Measurements from ENCODE around the gene WNT9B. TPM values are rescaled to one million over a fixed set of nuclear protein-coding genes. Genes with fewer than 3 reads are reported as not detected.

Gene WNT9B
- total and polyA plus RNA-seq, 2 of the 13 experiments (the other 11 are each of a cell fraction or from before 2014, with no cell fraction given), result not detected

DNA sequence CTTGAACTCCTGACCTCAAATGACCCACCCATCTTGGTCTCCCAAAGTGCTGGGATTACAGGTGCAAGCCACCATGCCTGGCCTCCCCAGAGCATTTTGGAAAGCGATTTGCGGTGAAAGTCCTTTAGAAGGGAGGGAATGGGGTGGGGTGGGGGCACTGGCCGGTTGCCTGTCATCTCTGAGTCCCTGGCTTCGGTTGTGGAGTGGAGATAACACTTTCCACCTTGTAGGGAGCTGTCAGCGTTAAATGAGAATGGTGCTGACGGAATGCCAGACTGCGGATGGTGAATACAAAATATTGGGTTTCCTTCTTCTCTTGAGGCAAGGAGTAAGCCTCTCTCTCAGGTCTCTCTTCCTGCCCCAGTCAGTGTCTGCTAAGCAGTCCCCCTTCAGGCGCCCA is 27.7 kb upstream of the WNT9B start:
- ChIA-PET CTCF (ENCODE audit: low intra/inter-chr PET ratio, low total read pairs) (no interaction called here), POLR2A (no interaction called here)
- DNase-seq (ENCODE audit: low spot score) (no peak), ATAC-seq (no peak), FAIRE-seq (no peak)
- Histone ChIP-seq H3K4me2 (ENCODE audit: low read depth, low read length) (no peak overlapping the region), H3K27me3 (ENCODE audit: control insufficient read depth in 1 of 2, insufficient read depth in 2 of 2, low read length in 2 of 2) (peaks cover 12 to 41% of the 10 kb centered on the region in 2 experiments), H3K9ac (ENCODE audit: insufficient read depth, low read depth, low read length) (no peak overlapping the region), H3K4me3 (replicated peaks in 1 of 3; ENCODE audit: insufficient read depth in 1 of 3, low read depth in 2 of 3, low read length in 3 of 3) (no peak overlapping the region), H2AFZ (ENCODE audit: low read length) (no peak overlapping the region), H3K79me2 (ENCODE audit: insufficient read depth, low read length) (no peaks in the 10 kb centered on the region), H3K27ac (ENCODE audit: extremely low read length, insufficient read depth, low read length) (no peak overlapping the region), H3K4me1 (ENCODE audit: insufficient read depth, low read length) (peaks cover 31% of the 10 kb centered on the region), H4K20me1 (ENCODE audit: insufficient read depth, low read length) (no peaks in the 10 kb centered on the region), H3K9me3 (ENCODE audit: low read length) (no peaks in the 10 kb centered on the region), H3K36me3 (replicated peaks in 1 of 2; ENCODE audit: control insufficient read depth in 1 of 2, insufficient read depth in 2 of 2, low read length in 2 of 2) (no peaks in the 10 kb centered on the region)
- BruUV-seq (replicated peaks), result no TSS peak
- intact Hi-C loops (cut with micrococcal nuclease; ENCODE audit: unreplicated experiment), result no loop called here
- 59% methylated on average over 8 of the region's 8 CpGs for WGBS (ENCODE audit: low lambda C conversion rate)
- no peak for TF ChIP-seq ZIK1 (CRISPR knock-in tag; IDR thresholded peaks at IDR 0.05; ENCODE audit: borderline replicate concordance, low read depth)
- no peak for TF ChIP-seq ZNF775 (CRISPR knock-in tag; IDR thresholded peaks at IDR 0.05; ENCODE audit: borderline replicate concordance)
- TF ChIP-seq SUZ12 (IDR thresholded peaks at IDR 0.05; ENCODE audit: low read depth, low read length), result no peak
- TF ChIP-seq, protein P1, sequence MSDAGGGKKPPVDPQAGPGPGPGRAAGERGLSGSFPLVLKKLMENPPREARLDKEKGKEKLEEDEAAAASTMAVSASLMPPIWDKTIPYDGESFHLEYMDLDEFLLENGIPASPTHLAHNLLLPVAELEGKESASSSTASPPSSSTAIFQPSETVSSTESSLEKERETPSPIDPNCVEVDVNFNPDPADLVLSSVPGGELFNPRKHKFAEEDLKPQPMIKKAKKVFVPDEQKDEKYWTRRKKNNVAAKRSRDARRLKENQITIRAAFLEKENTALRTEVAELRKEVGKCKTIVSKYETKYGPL (CRISPR knock-in tag; IDR thresholded peaks at IDR 0.05), result no peak
- TF ChIP-seq FOXC1 (CRISPR knock-in tag; IDR thresholded peaks at IDR 0.05; ENCODE audit: borderline replicate concordance), result no peak
- no peak for TF ChIP-seq KDM3A (CRISPR knock-in tag; IDR thresholded peaks at IDR 0.05; ENCODE audit: low read depth)
- TF ChIP-seq ZNF10 (CRISPR knock-in tag; IDR thresholded peaks at IDR 0.05; ENCODE audit: borderline replicate concordance, low read depth), result no peak
- no peak for TF ChIP-seq ZSCAN21 (CRISPR knock-in tag; IDR thresholded peaks at IDR 0.05; ENCODE audit: borderline replicate concordance)
- no peak for TF ChIP-seq ZNF276 (CRISPR knock-in tag; IDR thresholded peaks at IDR 0.05; ENCODE audit: low read depth)
- no peak for TF ChIP-seq ATAD3A (CRISPR knock-in tag; IDR thresholded peaks at IDR 0.05)
- TF ChIP-seq, protein P2, sequence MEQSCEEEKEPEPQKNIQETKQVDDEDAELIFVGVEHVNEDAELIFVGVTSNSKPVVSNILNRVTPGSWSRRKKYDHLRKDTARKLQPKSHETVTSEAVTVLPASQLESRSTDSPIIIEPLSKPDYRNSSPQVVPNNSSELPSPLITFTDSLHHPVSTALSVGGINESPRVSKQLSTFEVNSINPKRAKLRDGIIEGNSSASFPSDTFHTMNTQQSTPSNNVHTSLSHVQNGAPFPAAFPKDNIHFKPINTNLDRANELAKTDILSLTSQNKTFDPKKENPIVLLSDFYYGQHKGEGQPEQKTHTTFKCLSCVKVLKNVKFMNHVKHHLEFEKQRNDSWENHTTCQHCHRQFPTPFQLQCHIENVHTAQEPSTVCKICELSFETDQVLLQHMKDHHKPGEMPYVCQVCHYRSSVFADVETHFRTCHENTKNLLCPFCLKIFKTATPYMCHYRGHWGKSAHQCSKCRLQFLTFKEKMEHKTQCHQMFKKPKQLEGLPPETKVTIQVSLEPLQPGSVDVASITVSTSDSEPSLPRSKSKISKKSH (CRISPR knock-in tag; IDR thresholded peaks at IDR 0.05; ENCODE audit: borderline replicate concordance), result no peak
- TF ChIP-seq ZNF224 (CRISPR knock-in tag; IDR thresholded peaks at IDR 0.05), result no peak
- no peak for TF ChIP-seq TRIM24 (CRISPR knock-in tag; IDR thresholded peaks at IDR 0.05)
- TF ChIP-seq, protein P3, sequence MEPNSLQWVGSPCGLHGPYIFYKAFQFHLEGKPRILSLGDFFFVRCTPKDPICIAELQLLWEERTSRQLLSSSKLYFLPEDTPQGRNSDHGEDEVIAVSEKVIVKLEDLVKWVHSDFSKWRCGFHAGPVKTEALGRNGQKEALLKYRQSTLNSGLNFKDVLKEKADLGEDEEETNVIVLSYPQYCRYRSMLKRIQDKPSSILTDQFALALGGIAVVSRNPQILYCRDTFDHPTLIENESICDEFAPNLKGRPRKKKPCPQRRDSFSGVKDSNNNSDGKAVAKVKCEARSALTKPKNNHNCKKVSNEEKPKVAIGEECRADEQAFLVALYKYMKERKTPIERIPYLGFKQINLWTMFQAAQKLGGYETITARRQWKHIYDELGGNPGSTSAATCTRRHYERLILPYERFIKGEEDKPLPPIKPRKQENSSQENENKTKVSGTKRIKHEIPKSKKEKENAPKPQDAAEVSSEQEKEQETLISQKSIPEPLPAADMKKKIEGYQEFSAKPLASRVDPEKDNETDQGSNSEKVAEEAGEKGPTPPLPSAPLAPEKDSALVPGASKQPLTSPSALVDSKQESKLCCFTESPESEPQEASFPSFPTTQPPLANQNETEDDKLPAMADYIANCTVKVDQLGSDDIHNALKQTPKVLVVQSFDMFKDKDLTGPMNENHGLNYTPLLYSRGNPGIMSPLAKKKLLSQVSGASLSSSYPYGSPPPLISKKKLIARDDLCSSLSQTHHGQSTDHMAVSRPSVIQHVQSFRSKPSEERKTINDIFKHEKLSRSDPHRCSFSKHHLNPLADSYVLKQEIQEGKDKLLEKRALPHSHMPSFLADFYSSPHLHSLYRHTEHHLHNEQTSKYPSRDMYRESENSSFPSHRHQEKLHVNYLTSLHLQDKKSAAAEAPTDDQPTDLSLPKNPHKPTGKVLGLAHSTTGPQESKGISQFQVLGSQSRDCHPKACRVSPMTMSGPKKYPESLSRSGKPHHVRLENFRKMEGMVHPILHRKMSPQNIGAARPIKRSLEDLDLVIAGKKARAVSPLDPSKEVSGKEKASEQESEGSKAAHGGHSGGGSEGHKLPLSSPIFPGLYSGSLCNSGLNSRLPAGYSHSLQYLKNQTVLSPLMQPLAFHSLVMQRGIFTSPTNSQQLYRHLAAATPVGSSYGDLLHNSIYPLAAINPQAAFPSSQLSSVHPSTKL (CRISPR knock-in tag; IDR thresholded peaks at IDR 0.05), result no peak
- in situ Hi-C loops (cut with HindIII; ENCODE audit: extremely low pct_ligation_motif_present, low pct_unique_long_range_greater_than_20kb), result loop anchor here (5.0 kb wide), 1 partner anchor 46 kb away; no protein-coding TSS in a partner anchor
